Hematopoietic multipotent progenitor cell treated with erythropoietin and hydrocortisone succinate and interleukin-3 and kit ligand, for 6 days (in vitro differentiated cells): ENCODE data around the gene DRD4.
A peak's percentile ranks its signal among the peaks of the same experiment; 100 is the strongest.

ENCODE experiments used
- DNase-seq: peaks from one replicate; pipeline ENCODE4 v3.0.0-alpha.2; 2015

The DRD4 gene

DNA sequence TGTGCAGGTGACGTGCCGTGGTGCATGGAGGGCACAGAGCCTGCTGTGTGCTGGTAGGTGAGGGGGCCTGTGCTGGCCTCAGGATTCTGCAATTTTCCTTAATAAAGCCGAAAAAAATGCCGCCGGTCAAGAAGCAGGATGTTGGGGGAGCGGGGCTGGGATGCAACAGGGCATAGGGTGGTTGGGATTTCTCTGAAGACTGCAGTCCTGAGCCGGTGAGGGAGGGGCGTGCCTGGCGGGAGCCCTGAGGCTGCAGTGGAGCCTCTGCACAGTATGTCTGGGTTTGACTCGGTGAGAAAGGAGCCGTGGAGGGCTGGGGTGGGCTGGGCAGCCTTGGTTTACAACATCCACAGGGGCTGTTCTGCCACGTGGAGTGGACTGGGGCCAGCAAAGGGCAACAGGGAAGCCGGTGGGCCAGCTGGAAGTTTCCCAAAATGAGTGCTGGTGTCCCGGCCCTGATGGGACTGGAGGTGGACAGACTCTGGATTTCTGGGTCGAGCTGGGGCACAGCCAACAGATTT is 13.7 kb upstream of the DRD4 start:
- DNase-seq = no peak

DNA sequence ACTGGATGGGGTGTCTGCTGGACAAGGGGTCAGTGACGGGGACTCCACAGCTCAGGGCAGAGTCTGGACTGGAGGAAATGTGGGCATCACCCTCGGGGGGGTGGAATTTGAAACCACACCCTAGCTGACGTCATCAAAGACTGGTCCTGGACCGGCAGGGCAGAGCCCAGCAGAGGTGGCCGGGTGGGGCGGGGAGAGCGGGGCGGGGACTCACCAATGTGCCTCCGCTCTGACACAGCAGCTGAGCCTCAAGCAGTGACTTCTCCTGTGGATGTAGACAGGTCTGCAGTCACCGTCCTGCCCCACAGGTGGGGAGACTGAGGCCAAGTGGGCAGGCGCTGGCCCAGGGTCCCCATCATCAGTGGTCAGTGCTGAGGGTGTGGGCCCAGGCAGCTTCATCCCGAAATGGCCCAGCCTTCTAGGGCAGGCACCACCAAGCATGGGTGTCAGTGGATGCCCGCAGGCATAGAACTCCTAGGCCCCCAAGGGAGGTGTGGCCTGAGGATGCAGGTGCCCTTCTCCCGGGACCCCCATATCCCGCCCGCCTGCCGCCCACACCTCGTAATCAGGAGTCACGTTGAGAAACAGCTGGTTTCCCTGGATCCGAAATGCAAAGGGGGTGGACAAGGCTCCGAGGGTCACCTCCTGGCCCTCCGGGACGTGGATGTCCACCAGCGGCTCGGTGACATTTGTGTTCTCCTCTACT is 12.9 kb upstream of the DRD4 start:
- no peak for DNase-seq

DNA sequence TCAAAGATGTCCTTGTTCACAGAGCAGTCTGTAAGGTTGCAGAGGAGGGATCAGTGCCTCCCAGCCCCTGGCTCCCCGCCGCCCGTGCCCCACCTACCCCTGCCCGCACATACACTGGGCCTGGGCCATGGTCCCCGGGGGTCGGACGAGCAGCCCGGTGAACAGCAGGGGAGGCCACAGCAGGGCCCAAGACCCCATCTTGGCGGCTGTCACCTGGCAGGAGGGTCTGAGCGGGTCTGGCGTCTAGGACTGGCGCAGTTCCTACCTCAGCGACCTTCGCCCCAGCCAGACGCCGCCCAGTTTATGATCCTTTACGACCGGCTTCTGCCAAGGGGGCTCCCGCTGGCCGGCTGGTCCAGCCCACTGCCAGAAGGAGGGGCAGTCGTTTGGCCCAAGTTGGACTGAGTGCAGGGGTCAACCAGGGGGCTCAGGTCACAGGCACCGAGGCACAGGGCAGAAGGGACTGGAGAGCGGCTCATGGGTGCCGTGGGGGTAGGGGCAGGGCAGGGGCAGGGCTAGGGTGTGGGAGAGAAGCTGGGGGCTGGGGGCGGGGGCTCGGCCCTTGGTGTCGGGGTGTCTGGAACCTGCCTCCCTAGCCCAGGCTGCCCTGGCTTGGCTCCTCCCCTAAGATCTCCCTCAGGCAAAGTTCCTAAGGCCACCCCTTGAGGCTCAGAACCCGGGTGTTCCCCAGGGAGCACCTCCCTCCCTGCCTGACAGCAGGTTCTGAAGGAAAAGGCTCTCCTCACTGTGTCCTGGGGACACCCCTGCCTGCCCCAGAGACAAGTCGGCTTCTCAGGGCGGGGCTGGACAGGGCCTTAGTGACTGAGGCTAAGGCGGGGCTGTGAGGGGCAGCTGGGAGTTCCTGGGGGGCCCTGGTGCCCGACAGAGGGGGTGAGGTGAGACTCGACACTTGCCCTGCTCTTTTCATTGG is 12.1 kb upstream of the DRD4 start, which contains the start of gene CDHR5:
Gene CDHR5, minus strand, starts transcription at position 251 of the 931 bp plus-strand sequence. Its CDS starts 53 bp downstream, at position 198.
- DNase-seq = no peak

DNA sequence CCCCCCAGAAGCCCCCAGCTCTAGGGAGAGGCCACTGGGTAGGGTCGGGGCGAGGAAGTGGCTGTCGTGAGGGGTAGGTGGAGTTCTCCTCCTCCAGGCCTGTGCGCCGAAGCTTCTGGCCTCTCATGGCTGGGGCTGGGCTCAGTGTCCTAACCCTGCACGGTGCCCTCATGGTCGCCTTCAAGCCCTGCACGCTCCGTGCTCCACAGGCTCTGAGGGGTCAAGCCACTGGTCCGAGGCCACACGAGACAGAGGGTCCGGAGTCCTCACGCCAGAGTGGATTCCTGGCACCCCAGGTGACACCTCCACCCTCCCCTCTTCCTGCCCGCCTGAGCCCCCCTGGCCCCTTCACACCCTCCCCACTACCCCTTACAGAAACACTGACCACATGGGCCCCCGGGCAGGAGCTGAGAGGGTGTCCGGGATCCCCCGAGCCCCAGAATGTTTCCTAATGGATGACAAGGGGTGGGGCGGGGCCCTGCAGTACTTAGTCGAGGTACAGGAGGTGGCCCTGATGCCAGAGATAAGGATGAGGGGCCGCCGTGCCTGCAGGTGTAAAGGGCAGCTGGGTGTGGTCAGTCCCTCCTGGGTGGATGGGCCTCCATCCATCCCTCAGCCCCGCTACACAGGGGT is 11.3 kb upstream of the DRD4 start:
- DNase-seq = no peak

DNA sequence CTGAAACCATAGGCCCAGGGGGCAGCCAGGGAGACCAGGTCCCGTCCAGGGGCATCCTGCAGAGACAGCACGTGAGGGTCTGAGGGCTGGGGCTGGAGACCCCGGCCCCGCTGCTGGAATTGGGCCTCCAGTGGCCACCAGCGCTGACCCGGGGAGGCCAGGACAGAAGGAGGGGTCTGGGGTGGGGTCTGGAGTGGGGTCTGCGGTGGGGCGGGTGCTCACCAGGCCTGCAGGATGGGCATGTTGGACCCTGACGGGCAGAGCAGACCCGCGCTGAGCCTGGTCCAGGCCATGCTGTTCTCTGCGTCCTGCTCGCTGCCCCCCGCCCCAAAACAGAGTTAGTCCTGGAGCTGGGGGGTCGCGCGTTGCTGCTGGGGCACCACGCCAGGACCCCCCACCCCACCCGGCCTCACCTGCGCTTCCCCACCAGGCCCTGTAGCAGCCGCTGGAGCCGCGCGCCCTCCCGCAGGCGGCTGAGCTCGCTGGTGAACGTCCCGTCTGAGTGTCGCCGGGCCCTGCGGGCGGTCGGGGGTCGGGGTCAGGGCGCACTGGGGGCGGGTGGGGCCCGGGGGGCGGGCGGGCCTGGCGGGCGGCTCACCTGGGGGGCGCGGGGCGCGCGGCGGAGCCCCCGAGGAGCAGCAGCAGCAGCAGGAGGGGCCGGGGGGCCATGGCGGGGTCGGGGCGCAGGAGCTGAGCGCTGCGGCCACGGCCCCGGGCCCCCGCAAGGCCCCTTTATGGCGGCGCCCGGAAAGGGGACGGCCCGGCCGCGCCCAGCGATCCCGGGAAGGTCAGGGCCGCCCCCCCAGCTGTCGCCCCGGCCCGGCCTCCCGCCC is 10.4 kb upstream of the DRD4 start, which contains the start of gene SCT:
Gene SCT, minus strand, starts transcription at position 707 of the 833 bp plus-strand sequence. Its CDS starts 38 bp downstream, at position 669.
- DNase-seq = no peak

DNA sequence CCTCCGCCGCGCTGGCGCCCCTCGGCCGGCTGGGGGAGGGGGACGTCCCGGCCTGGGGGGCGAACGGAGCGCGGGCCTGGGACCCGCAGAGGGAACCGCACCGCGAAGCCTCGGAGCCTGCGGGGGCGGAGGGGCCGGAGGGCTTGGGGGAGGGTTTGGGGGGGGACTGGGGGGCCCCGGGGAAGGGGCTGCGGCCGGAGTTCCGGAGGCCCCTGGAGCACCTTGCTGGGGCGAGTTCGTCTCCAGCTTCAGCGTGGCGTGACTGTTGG is 9.8 kb upstream of the DRD4 start:
- DNase-seq = no peak

DNA sequence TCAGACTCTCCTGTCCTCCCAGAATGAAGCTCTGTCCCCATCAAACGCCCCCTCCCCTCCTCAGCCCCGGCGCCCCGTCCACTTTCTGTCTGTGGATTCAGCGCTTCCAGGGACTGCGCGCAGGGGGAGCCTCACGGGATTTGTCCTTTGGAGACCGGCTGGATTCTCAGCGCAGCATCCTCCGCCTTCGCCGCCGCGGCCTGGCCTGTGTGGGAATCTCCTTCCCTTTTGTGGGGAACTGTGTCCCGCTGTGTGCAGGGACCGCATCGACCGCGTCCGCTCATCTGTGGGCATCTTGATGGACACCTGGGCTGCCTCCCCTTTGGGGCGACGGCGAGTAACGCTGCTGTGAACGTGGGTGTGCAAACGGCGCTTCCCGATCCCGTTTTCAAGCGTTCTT is 9.0 kb upstream of the DRD4 start:
- no peak for DNase-seq

DNA sequence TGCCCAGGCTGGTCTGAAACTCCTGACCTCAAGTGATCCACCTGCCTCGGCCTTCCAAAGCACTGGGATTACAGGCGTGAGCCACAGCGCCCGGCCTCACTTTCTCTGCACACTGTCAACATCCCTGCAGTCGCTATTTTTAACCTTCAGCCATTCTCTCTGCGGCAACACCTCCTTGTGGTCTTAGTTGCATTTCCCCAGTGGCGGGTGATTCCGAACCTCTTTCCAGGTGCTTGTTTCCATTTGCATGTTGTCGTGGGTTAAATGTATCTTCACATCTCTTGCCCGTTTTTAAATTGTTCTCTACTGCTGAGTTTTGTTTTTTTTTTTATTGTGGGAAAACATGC is 7.9 kb upstream of the DRD4 start:
- DNase-seq = no peak

DNA sequence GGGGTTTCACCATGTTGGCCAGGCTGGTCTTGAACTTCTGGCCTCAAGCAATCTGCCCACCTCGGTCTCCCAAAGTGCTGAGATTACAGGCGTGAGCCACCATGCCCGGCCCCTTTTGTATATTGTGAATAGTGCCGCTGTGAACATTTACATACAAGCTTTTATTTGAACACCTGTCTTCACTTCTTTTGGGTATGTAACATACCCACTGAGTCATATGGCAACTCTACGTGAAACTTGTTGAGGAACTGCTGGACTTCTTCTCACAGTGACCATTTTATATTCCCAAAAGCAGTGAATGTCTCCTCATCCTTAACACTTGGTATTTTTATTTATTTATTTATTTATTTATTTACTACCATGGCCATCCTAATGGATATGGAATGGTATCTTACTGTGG is 6.2 kb upstream of the DRD4 start:
- no peak for DNase-seq

DNA sequence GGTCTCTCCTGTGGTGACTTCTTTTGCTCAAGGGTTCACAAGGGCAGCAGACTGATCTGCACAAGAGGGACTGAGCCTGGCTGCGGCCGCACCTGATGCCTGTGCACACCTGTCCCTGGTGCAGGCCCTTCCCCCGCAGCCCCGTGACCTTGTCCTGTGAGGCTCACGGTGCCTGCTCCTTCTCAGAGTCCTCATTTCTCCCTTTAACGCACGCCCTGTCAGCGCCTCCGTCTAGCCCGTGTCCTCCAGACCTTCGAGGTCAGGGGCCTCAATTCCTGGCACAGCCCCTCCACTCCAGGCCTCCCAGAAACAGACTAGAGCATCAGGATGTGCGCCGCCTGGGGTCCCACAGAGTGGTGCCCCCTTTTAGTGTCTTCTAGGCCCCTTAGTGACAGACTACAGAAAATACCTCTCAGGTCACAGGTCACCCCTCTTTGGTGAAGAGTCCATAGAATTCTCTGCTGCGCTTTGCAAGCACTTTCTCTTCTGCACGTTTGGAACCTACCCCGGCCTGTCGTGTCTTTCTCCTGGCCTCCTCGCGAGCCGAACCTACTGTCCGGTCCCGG is 1.0 kb upstream of the DRD4 start:
- no peak for DNase-seq

DNA sequence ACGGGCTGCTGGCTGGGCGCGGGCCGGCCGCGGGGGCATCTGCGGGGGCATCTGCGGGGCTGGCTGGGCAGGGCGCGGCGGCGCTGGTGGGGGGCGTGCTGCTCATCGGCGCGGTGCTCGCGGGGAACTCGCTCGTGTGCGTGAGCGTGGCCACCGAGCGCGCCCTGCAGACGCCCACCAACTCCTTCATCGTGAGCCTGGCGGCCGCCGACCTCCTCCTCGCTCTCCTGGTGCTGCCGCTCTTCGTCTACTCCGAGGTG is 194 bp downstream of the DRD4 start:
- DNase-seq = no peak

DNA sequence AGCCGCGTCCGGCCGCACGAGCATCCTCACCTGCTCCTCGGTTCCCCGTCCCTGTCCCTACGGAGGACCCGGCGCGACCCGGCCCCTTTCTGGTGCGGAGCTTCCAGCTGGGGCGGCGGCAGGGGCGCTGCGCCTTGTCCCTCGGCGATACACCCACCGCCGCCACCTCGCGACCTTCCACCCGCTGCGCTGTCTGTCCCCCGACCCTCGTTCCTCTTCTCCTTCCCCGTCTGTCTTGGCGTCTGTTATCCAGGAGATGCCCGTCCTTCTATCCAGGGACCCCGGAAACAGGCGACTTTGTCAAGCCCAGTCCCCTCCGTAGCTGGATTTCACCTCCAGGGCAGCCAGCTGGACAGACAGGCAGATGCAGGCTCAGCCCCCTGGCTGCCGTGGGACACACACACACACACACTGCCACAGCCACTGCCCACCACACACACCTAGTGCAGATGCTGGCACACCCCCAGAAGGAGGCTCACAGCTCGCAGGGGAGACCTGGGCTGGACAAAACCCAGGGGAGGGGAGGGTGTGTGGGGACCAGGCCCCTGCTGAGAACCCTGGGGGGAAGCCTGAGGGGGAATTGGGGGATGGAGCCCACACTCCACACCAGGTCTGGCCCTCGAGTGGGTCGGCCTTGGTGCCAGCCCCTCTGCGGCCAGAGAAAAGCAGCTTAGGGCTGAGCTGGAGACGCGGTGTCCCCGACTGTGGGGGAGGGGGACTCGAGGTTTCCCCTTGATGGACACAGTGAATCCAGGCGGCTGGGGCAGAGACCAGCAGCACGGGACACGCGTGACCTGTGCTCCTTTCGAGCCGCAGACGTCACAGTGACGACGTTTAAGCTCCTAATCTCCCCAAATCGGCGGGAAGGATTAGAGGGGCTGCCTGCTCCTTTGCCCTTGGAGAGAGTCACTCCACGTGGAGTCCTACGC is 788 bp downstream of the DRD4 start:
- DNase-seq = no peak

DNA sequence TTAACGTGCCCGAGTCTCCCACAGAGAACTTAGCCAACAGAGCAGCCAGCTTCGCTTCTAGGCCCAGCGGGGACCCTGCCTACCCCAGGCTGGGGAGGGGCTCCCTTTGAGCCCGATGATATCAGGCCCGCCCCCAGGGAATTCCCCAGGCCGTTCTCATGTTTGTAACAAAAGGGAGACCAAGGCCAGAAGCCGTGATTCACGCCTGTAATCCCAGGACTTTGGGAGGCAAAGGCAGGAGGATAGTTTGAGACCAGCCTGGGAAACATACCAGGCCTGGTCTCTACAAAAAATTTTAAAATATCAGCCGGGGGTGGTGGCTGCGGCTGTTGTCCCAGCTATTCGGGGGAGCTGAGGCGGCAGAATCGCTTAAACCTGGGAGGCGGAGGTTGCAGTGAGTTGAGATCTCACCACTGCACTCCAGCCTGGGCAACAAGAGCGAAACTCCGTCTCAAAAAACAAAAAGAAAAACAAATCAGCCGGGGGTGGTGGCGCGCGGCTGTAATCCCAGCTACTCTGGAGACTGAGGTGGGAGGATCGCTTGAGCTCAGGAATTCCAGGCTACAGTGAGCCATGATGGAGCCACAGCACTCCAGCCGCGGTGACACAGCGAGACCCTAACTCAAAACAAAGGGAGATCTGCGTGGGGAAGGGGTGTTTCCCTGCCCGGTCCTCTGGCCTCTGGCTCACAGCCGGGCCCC is 1.7 kb downstream of the DRD4 start:
- no peak for DNase-seq

DNA sequence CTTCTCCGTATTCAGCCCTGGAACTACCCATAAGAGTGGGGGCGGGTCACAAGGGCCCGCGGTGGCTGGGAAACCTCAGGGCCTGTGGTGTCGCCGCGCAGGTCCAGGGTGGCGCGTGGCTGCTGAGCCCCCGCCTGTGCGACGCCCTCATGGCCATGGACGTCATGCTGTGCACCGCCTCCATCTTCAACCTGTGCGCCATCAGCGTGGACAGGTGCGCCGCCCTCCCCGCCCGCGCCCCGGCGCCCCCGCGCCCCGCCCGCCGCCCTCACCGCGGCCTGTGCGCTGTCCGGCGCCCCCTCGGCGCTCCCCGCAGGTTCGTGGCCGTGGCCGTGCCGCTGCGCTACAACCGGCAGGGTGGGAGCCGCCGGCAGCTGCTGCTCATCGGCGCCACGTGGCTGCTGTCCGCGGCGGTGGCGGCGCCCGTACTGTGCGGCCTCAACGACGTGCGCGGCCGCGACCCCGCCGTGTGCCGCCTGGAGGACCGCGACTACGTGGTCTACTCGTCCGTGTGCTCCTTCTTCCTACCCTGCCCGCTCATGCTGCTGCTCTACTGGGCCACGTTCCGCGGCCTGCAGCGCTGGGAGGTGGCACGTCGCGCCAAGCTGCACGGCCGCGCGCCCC is 2.4 kb downstream of the DRD4 start:
- peak; percentile 22 for DNase-seq

DNA sequence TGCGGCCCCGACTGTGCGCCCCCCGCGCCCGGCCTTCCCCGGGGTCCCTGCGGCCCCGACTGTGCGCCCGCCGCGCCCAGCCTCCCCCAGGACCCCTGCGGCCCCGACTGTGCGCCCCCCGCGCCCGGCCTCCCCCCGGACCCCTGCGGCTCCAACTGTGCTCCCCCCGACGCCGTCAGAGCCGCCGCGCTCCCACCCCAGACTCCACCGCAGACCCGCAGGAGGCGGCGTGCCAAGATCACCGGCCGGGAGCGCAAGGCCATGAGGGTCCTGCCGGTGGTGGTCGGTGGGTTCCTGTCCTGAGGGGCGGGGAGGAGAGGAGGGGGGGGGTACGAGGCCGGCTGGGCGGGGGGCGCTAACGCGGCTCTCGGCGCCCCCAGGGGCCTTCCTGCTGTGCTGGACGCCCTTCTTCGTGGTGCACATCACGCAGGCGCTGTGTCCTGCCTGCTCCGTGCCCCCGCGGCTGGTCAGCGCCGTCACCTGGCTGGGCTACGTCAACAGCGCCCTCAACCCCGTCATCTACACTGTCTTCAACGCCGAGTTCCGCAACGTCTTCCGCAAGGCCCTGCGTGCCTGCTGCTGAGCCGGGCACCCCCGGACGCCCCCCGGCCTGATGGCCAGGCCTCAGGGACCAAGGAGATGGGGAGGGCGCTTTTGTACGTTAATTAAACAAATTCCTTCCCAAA is 3.1 kb downstream of the DRD4 start:
- peak; percentile 26 for DNase-seq

DNA sequence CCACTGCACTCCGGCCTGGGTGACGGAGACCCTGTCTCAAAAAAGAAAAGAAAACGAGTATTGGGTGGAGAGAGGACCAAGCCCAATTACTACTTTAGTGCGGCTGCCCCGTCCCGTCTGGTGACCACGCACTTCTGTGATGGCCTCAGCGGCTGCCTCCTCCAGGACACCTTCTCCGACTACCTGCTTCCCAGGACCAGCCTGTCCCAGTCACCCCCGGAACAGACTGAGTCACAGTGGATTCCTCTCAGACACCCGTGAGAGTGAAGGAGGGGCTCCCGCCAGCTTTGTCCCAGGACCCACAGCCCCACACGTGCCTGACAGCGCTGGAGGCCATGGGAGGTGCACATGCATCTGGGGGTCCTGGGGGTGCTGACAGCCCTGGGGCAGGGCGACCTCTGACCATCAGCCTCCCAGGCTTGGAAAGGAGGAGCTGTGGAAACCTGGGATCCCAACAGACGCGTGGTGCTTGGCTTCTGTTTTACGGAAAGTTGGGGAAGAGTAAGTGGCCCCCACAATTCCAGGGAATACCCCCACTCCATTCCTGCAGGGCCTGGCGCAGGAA is 4.8 kb downstream of the DRD4 start:
- no peak for DNase-seq

DNA sequence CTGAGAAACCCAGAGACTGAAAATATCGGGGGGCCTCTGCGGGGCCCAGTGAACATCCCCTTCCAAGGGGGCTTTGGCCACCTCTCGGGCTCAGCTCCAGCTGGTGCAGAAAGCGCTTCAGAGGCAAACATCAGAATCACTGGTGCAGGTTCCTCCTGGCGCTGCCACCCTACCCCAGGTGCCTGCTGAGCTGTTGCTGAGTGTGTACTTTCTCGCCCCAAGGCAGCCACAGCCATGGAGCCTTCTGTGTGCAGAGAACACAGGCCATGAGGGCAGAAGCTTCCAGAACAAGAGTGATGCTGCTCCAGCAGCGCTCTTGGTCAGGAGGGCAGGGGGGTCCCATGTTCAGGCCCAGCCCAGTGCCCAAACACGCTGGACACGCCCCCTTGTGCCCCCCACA is 6.3 kb downstream of the DRD4 start:
- no peak for DNase-seq

DNA sequence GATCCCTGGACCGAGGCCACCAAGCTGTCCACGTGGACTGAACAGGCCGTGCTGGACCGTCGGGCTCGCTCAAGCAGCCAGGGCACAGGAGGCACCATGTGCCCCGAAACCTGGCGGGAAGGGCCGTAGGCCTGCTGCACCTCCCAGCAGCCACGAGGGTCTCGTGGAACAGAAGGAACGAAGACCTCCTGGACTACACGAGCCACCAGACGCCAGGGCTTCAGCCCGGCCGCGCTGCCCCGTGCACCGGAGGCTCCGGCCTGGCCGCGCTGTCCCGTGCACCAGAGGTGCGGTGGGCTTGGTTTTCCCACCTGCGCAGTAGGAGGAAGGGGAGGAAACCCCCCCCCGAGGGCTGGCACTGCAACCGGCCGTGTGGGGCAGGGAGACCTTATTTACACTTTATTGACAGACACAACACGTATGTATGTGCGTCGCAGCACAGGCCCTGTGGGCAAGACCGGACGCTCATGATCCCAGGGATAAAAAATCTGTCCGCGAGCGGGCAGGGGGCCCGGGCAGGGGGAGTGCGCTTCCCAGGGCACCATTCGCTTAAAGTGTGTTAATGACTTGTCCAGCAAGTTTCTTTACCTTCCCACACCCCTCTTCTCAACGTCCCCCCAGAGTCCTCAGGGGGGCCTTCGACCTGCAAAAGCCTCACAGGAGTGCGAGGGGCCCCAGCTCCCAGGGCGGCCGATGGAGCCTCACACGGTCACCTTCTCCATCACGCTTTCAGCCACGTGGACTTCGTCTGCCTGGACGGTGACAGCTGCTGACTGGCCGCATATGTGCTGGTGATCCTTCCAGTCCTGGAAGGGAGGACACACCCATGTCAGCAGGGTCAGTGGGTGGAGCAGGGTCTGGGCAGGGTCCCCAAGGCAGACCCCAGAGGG is 7.0 kb downstream of the DRD4 start:
- no peak for DNase-seq
